ENCODE measurements around the gene GALNT18.

Gene GALNT18

GRCh38 chr11:11420899-11421285 lies 200.9 kb downstream of the GALNT18 start:
- TF ChIP-seq CTCF (IDR thresholded peaks at IDR 0.05; ENCODE audit: extremely low read depth, missing control alignments): no peak
- peak; percentile 11 for DNase-seq (ENCODE audit: low spot score)

GRCh38 chr11:11420191-11420898 lies 201.5 kb downstream of the GALNT18 start:
- no peak for DNase-seq (ENCODE audit: low spot score)
- TF ChIP-seq CTCF (IDR thresholded peaks at IDR 0.05; ENCODE audit: extremely low read depth, missing control alignments): no peak

GRCh38 chr11:11419747-11420146 lies 202.1 kb downstream of the GALNT18 start:
- TF ChIP-seq CTCF (IDR thresholded peaks at IDR 0.05; ENCODE audit: extremely low read depth, missing control alignments): no peak
- DNase-seq (ENCODE audit: low spot score): no peak

- DNase-seq (ENCODE audit: low spot score): no peak
Observed at GRCh38 chr11:11416917-11417316, 204.9 kb downstream of the GALNT18 start.

GRCh38 chr11:11416502-11416901 lies 205.3 kb downstream of the GALNT18 start:
- DNase-seq (ENCODE audit: low spot score): no peak
- TF ChIP-seq CTCF (IDR thresholded peaks at IDR 0.05; ENCODE audit: extremely low read depth, missing control alignments): no peak

More at GRCh38 chr11:11416917-11417316, 204.9 kb downstream of the GALNT18 start:
- TF ChIP-seq CTCF (IDR thresholded peaks at IDR 0.05; ENCODE audit: extremely low read depth, missing control alignments): no peak

GRCh38 chr11:11415901-11416300 lies 205.9 kb downstream of the GALNT18 start:
- no peak for DNase-seq (ENCODE audit: low spot score)
- TF ChIP-seq CTCF (IDR thresholded peaks at IDR 0.05; ENCODE audit: extremely low read depth, missing control alignments): no peak

- TF ChIP-seq CTCF (IDR thresholded peaks at IDR 0.05; ENCODE audit: extremely low read depth, missing control alignments): no peak
- DNase-seq (ENCODE audit: low spot score): no peak
Observed at GRCh38 chr11:11414996-11415395, 206.8 kb downstream of the GALNT18 start.
